ENCODE results near the gene DCN.

DNA sequence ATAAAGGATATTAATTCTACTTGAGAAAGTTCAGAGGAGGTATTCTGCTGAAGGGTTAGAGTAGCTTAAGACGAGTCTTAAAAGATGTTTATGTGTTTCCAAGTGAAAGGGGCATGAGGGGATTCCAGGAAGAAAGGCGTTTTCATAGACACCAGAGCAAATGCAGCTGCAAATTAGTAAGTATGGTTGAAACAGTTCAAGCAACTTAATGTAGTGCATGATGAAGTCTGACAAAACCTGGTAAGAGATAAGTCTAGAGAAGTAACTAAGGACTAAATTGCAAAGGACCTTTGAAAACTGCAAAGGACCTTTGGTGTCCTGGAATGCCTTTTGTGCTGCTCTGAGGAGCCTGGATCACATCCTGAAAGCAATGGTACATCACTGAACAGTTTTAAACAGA, 82.8 kb downstream of the DCN start:
- TF ChIP-seq, protein P1, sequence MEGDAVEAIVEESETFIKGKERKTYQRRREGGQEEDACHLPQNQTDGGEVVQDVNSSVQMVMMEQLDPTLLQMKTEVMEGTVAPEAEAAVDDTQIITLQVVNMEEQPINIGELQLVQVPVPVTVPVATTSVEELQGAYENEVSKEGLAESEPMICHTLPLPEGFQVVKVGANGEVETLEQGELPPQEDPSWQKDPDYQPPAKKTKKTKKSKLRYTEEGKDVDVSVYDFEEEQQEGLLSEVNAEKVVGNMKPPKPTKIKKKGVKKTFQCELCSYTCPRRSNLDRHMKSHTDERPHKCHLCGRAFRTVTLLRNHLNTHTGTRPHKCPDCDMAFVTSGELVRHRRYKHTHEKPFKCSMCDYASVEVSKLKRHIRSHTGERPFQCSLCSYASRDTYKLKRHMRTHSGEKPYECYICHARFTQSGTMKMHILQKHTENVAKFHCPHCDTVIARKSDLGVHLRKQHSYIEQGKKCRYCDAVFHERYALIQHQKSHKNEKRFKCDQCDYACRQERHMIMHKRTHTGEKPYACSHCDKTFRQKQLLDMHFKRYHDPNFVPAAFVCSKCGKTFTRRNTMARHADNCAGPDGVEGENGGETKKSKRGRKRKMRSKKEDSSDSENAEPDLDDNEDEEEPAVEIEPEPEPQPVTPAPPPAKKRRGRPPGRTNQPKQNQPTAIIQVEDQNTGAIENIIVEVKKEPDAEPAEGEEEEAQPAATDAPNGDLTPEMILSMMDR (IDR thresholded peaks at IDR 0.05; ENCODE audit: borderline replicate concordance, extremely low read depth, low read length, poor library complexity, severe bottlenecking): no peak
- TF ChIP-seq EZH2 (IDR thresholded peaks at IDR 0.05; ENCODE audit: borderline replicate concordance, low read depth, low read length, severe bottlenecking): no peak
